ENCODE measurements around the gene TAF12. TPM values are rescaled to one million over a fixed set of nuclear protein-coding genes. Genes with fewer than 3 reads are reported as not detected.
"Not testable (repeated sequence)": the region's sequence is repeated elsewhere in the genome, so short reads cannot be mapped to it uniquely, and the experiment has no call there.

The TAF12 gene, protein sequence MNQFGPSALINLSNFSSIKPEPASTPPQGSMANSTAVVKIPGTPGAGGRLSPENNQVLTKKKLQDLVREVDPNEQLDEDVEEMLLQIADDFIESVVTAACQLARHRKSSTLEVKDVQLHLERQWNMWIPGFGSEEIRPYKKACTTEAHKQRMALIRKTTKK
- total RNA-seq (10 to 100 TPM; 37.8 to 39.0 TPM), polyA plus RNA-seq (50.4 TPM)

DNA sequence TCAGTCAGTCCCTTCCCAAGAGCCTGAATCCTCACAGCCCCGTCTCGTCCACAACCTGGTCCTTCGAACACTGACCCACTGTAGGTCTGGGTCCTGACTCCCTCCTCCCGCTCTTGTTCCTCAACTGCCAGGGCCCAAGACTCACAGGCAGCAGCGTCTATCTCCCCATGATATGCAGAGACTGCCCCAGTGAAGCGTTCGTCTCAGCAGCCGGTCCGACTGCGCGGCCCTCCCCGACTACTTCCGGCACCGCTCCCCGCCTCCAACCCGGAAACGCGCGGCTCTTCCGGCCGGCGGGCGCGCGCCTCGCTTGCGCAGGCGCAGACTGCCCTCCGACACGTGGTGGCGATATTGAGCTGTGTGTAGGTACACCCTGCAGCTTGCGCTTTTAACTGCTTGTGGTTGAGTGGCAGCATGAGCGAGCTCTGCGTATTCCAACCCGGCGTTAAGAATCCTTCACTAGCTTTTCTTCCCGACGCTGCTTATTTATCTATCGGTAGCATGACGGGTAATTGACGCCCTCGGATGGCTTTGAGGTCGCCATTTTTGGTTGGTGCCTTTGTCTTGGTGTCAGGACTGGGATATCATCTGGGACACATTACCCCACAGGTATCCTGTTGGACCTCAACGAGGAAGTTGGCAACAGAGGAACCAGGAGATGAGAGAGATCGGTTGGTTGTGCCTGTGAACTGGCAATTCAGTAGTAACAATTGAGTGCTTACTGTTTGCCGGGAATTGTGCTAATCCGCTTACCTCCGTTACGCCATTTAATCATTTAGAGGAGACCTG lies at the start of gene TAF12:
Gene TAF12 (minus strand): TSS at position 221 of the 789 bp plus-strand sequence. CDS start 20,986 bp downstream, outside the sequence.
- Mint-ChIP-seq H3K27ac (peak within 1 kb of the TSS; percentile 91 to 100 (median 98)), H3K4me3 (peak within 1 kb of the TSS; percentile 94 to 99 (median 98)), H3K36me3 (peaks cover 0 to 15% (median 0%) of the 10 kb centered on the region in 3 donors), H3K9me3 (no peaks in the 10 kb centered on the region), H3K27me3 (peaks cover 0 to 4% of the 10 kb centered on the region in 2 donors), H3K4me1 (peaks cover 46 to 67% (median 56%) of the 10 kb centered on the region in 3 donors)
- Histone ChIP-seq H3K4me1 (ENCODE audit: insufficient read depth, low read length) (peaks cover 40% of the 10 kb centered on the region), H3K27me3 (ENCODE audit: insufficient read depth, low read length, poor library complexity, severe bottlenecking) (no peaks in the 10 kb centered on the region), H3K4me3 (ENCODE audit: low read length) (peak within 1 kb of the TSS; percentile 98), H3K27ac (ENCODE audit: low read depth, low read length) (peak within 1 kb of the TSS; percentile 91), H3K36me3 (ENCODE audit: insufficient read depth, low read length) (no peaks in the 10 kb centered on the region), H3K9me3 (ENCODE audit: low read length) (no peaks in the 10 kb centered on the region)
- CTCF ChIA-PET: interaction anchor here (0.6 to 4.0 kb wide), 18 partner anchors 9 to 242 kb away, joined by 3 to 40 read pairs (median 3); partner anchors contain the start of genes GMEB1 and YTHDF2
- POLR2A ChIA-PET: interaction anchor here (0.6 to 3.2 kb wide), 17 partner anchors 26 to 1302 kb away, joined by 3 to 66 read pairs (median 5); partner anchors contain the start of genes GMEB1, MED18, SRSF4 and TRNAU1AP
- peak; percentile 86 to 95 (median 89) for DNase-seq

GRCh38 chr1:28691627-28692026 lies 48.8 kb upstream of the TAF12 start:
- H3K36me3 Mint-ChIP-seq: peaks cover 5 to 55% (median 12%) of the 10 kb centered on the region in 3 donors
- DNase-seq; H3K9me3 ChIP-seq (ENCODE audit: low read length); H3K27me3 ChIP-seq (ENCODE audit: insufficient read depth, low read length, poor library complexity, severe bottlenecking); POLR2A ChIA-PET; H3K9me3 Mint-ChIP-seq; H3K27ac Mint-ChIP-seq; H3K4me1 ChIP-seq (ENCODE audit: insufficient read depth, low read length); H3K27me3 Mint-ChIP-seq; H3K27ac ChIP-seq (ENCODE audit: low read depth, low read length); H3K4me3 Mint-ChIP-seq; H3K4me1 Mint-ChIP-seq; H3K4me3 ChIP-seq (ENCODE audit: low read length); CTCF ChIA-PET: not testable (repeated sequence)
- peaks cover 11% of the 10 kb centered on the region for H3K36me3 ChIP-seq (ENCODE audit: insufficient read depth, low read length)

DNA sequence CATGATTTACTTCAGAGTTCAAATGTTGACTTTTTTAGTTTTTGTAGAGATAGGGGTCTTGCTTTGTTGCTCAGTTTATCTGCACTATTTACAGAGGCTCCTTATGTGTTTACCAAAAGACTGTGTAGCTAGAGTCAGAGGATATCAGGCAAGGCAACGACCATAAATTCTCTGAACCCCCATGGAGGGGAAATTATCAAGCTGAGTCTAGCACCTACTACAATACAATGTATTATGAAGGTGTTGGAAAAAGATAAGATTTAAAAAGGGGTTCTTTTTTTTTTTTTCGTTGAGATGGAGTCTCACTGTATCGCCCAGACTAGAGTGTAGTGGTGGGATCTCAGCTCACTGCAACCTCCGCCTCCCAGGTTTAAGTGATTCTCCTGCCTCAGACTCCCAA lies 42.1 kb upstream of the TAF12 start:
- H3K4me3 Mint-ChIP-seq: no peak overlapping the region
- ChIA-PET CTCF (interaction anchor here (1.5 kb wide), 2 partner anchors 17 to 52 kb away, joined by 3 to 4 read pairs; partner anchors contain the start of genes GMEB1 and YTHDF2), POLR2A (no interaction called here)
- peaks cover 4 to 12% (median 4%) of the 10 kb centered on the region in 3 donors for H3K4me1 Mint-ChIP-seq
- H3K27me3 ChIP-seq (ENCODE audit: insufficient read depth, low read length, poor library complexity, severe bottlenecking): no peaks in the 10 kb centered on the region
- no peak overlapping the region for H3K27ac Mint-ChIP-seq
- no peaks in the 10 kb centered on the region for H3K4me1 ChIP-seq (ENCODE audit: insufficient read depth, low read length)
- H3K27me3 Mint-ChIP-seq: no peaks in the 10 kb centered on the region
- no peaks in the 10 kb centered on the region for H3K9me3 ChIP-seq (ENCODE audit: low read length)
- H3K9me3 Mint-ChIP-seq: no peaks in the 10 kb centered on the region
- H3K36me3 ChIP-seq (ENCODE audit: insufficient read depth, low read length): peaks cover 6% of the 10 kb centered on the region
- no peak overlapping the region for H3K27ac ChIP-seq (ENCODE audit: low read depth, low read length)
- H3K4me3 ChIP-seq (ENCODE audit: low read length): no peak overlapping the region
- peaks cover 3 to 59% (median 6%) of the 10 kb centered on the region in 3 donors for H3K36me3 Mint-ChIP-seq
- no peak for DNase-seq

DNA sequence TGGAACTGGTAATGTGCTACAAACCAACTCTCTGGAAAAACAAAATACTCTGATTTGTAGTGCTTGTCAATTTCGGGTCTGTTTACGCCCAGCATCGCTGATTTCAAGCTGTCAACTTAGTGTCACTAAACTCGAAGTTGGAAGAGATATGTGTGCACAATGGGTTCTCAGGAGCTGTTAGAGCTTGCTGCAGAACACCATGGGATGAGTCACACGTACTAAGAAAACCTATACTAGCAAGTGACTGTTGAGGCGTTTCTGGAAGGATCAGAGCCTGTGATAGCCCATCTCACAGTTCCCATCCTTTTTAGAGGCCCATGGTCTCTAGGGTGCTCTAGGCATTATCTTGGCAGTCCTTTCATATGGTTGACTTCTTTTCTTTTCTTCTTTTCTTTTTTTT lies 40.0 kb upstream of the TAF12 start:
- Mint-ChIP-seq H3K27me3 (no peaks in the 10 kb centered on the region), H3K36me3 (peaks cover 3 to 53% (median 3%) of the 10 kb centered on the region in 3 donors), H3K4me3 (no peak overlapping the region), H3K27ac (no peak overlapping the region), H3K9me3 (no peaks in the 10 kb centered on the region), H3K4me1 (peaks cover 4 to 13% (median 7%) of the 10 kb centered on the region in 3 donors)
- ChIA-PET CTCF (interaction anchor here (1.1 kb wide), 1 partner anchor 13 kb away, joined by 3 read pairs; no protein-coding TSS in a partner anchor), POLR2A (no interaction called here)
- Histone ChIP-seq H3K27ac (ENCODE audit: low read depth, low read length) (no peak overlapping the region), H3K4me3 (ENCODE audit: low read length) (no peak overlapping the region), H3K27me3 (ENCODE audit: insufficient read depth, low read length, poor library complexity, severe bottlenecking) (no peaks in the 10 kb centered on the region), H3K36me3 (ENCODE audit: insufficient read depth, low read length) (peaks cover 6% of the 10 kb centered on the region), H3K9me3 (ENCODE audit: low read length) (no peaks in the 10 kb centered on the region), H3K4me1 (ENCODE audit: insufficient read depth, low read length) (no peaks in the 10 kb centered on the region)
- no peak for DNase-seq

DNA sequence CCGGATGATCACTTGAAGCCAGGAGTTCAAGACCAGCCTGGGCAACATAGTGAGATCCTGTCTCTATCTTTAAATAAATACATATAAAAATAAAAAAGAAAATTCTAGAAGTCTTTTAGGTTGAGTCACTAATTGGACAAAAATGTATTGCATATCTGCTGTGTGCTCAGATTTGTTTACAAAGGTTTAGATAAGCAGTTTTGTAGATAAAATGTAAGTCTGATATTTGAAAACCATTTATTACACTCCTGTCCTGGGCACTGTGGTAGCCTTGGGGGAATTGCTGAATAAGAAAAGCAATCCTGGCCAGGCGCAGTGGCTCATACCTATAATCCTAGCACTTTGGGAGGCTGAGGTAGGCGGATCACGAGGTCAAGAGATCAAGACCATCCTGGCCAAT lies 37.3 kb upstream of the TAF12 start:
- no peaks in the 10 kb centered on the region for H3K27me3 ChIP-seq (ENCODE audit: insufficient read depth, low read length, poor library complexity, severe bottlenecking)
- no peaks in the 10 kb centered on the region for H3K9me3 ChIP-seq (ENCODE audit: low read length)
- no peak overlapping the region for H3K27ac ChIP-seq (ENCODE audit: low read depth, low read length)
- peaks cover 2% of the 10 kb centered on the region for H3K36me3 ChIP-seq (ENCODE audit: insufficient read depth, low read length)
- Mint-ChIP-seq H3K4me1 (peaks cover 4 to 16% (median 5%) of the 10 kb centered on the region in 3 donors), H3K4me3 (peak overlapping the region in 1 of 7 donors; percentile 65), H3K9me3 (no peaks in the 10 kb centered on the region), H3K27me3 (no peaks in the 10 kb centered on the region), H3K27ac (no peak overlapping the region), H3K36me3 (peaks cover 3 to 43% (median 5%) of the 10 kb centered on the region in 3 donors)
- DNase-seq: no peak
- H3K4me3 ChIP-seq (ENCODE audit: low read length): no peak overlapping the region
- CTCF ChIA-PET: no interaction called here
- POLR2A ChIA-PET: no interaction called here
- H3K4me1 ChIP-seq (ENCODE audit: insufficient read depth, low read length): no peaks in the 10 kb centered on the region

DNA sequence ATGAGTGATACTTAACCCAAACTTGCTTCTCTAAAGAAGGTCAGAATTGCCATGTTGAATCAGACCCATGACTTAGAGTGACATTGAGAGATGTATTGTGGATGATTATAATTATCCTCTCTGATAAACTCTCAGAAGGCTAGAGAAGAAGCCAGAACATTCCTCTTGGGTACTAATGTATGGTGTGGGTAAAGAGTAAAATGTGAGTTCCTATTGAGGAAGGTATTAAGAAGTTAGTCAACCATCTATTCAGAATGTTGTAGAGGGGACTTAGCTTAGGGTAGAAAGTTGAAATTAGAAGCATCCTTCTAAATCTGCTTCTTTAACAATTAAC lies 33.0 kb upstream of the TAF12 start:
- H3K9me3 Mint-ChIP-seq: no peaks in the 10 kb centered on the region
- H3K27me3 Mint-ChIP-seq: no peaks in the 10 kb centered on the region
- ChIA-PET CTCF (interaction anchor here (2.0 kb wide), 1 partner anchor 61 kb away, joined by 6 read pairs; the partner anchor contains the start of gene YTHDF2), POLR2A (interaction anchor here (0.6 to 0.7 kb wide), 3 partner anchors 13 to 371 kb away, joined by 3 to 6 read pairs (median 4); no protein-coding TSS in a partner anchor)
- H3K4me1 Mint-ChIP-seq: peaks cover 7 to 15% (median 11%) of the 10 kb centered on the region in 3 donors
- H3K4me3 ChIP-seq (ENCODE audit: low read length): no peak overlapping the region
- H3K27me3 ChIP-seq (ENCODE audit: insufficient read depth, low read length, poor library complexity, severe bottlenecking): no peaks in the 10 kb centered on the region
- no peaks in the 10 kb centered on the region for H3K9me3 ChIP-seq (ENCODE audit: low read length)
- H3K4me3 Mint-ChIP-seq: no peak overlapping the region
- no peaks in the 10 kb centered on the region for H3K36me3 ChIP-seq (ENCODE audit: insufficient read depth, low read length)
- no peak for DNase-seq
- peaks cover 0 to 16% (median 2%) of the 10 kb centered on the region in 3 donors for H3K36me3 Mint-ChIP-seq
- H3K4me1 ChIP-seq (ENCODE audit: insufficient read depth, low read length): no peaks in the 10 kb centered on the region
- H3K27ac ChIP-seq (ENCODE audit: low read depth, low read length): no peak overlapping the region
- H3K27ac Mint-ChIP-seq: no peak overlapping the region

DNA sequence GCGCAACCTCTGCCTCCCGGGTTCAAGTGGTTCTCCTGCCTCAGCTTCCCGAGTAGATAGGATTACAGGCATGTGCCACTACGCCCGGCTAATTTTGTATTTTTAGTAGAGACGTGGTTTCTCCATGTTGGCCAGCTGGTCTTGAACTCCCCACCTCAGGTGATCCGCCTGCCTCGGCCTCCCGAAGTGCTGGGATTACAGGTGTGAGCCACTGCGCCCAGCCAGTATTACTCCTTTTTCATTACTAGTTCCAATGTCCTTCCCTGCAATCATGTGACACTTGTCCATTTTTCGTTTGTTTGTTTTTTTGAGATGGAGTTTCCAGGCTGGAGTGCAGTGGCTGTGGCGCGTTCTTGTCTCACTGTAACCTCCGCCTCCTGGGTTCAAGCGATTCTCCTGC lies 30.1 kb upstream of the TAF12 start:
- H3K27ac ChIP-seq (ENCODE audit: low read depth, low read length); H3K27me3 Mint-ChIP-seq; H3K27me3 ChIP-seq (ENCODE audit: insufficient read depth, low read length, poor library complexity, severe bottlenecking); H3K9me3 ChIP-seq (ENCODE audit: low read length); H3K9me3 Mint-ChIP-seq; H3K4me1 ChIP-seq (ENCODE audit: insufficient read depth, low read length); H3K4me3 ChIP-seq (ENCODE audit: low read length); DNase-seq; H3K36me3 ChIP-seq (ENCODE audit: insufficient read depth, low read length): not testable (repeated sequence)
- Mint-ChIP-seq H3K36me3 (peaks cover 0 to 23% (median 2%) of the 10 kb centered on the region in 3 donors), H3K27ac (peak overlapping the region in 1 of 8 donors; percentile 29), H3K4me1 (peaks cover 14 to 27% (median 25%) of the 10 kb centered on the region in 3 donors), H3K4me3 (peak overlapping the region in 2 of 7 donors; percentile 42 to 73)
- POLR2A ChIA-PET: interaction anchor here (0.6 kb wide), 1 partner anchor 252 kb away, joined by 4 read pairs; no protein-coding TSS in a partner anchor
- CTCF ChIA-PET: interaction anchor here (1.1 kb wide), 1 partner anchor 32 kb away, joined by 3 read pairs; no protein-coding TSS in a partner anchor
